Suprapubic skin (tissue), 4 donors: ENCODE measurements around the gene CHDH.

Experiments
- POLR2A ChIP-seq, 2 donors: fragments of 450-650 bp; IDR thresholded peaks; one replicate each; pipeline ENCODE4 v1.6.1; 2017; ENCODE audit warnings: antibody characterized with exemption in 2 of 2, mild to moderate bottlenecking in 2 of 2, moderate library complexity in 2 of 2
- POLR2AphosphoS5 ChIP-seq, 3 donors: sonication (generic); formaldehyde crosslinking; IDR thresholded peaks; one replicate each; pipeline ENCODE4 v1.6.1; 2017; ENCODE audit warnings: antibody characterized with exemption in 3 of 3
- TF ChIP-seq, protein P1 (sequence below), 2 donors: fragments of 200-600 bp in 1 of 2; fragments of 450-650 bp in 1 of 2; sonication (generic) in 1 of 2; IDR thresholded peaks; one replicate each; pipeline ENCODE4 v1.5.1; 2016 to 2019; ENCODE audit warnings: antibody characterized with exemption in 2 of 2, mild to moderate bottlenecking in 1 of 2, moderate library complexity in 1 of 2

GRCh38 chr3:53809764-53810400 lies 36.3 kb downstream of the CHDH start:
- TF ChIP-seq POLR2AphosphoS5 (IDR thresholded peaks at IDR 0.05): no peak
- TF ChIP-seq, protein P1, sequence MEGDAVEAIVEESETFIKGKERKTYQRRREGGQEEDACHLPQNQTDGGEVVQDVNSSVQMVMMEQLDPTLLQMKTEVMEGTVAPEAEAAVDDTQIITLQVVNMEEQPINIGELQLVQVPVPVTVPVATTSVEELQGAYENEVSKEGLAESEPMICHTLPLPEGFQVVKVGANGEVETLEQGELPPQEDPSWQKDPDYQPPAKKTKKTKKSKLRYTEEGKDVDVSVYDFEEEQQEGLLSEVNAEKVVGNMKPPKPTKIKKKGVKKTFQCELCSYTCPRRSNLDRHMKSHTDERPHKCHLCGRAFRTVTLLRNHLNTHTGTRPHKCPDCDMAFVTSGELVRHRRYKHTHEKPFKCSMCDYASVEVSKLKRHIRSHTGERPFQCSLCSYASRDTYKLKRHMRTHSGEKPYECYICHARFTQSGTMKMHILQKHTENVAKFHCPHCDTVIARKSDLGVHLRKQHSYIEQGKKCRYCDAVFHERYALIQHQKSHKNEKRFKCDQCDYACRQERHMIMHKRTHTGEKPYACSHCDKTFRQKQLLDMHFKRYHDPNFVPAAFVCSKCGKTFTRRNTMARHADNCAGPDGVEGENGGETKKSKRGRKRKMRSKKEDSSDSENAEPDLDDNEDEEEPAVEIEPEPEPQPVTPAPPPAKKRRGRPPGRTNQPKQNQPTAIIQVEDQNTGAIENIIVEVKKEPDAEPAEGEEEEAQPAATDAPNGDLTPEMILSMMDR (IDR thresholded peaks at IDR 0.05): no peak
- TF ChIP-seq POLR2A (IDR thresholded peaks at IDR 0.05): no peak
